HG03520 (cell line): ENCODE data around the gene PSMA4.
"Not testable (repeated sequence)": the region's sequence is repeated elsewhere in the genome, so short reads cannot be mapped to it uniquely, and the experiment has no call there.

Source experiments
- ATAC-seq: cut with Tn5 transposase; IDR thresholded peaks from one replicate; pipeline ENCODE4 v1.9.1; 2021; ENCODE audit warnings: mild to moderate bottlenecking, moderate library complexity; ENCODE audit not compliant: unreplicated experiment

The PSMA4 gene

GRCh38 chr15:78540141-78540870 lies at the start of gene PSMA4:
Gene PSMA4 (plus strand): TSS chr15:78540444. CDS start chr15:78541928, 1,484 bp downstream.
- ATAC-seq, result peak; percentile 77

GRCh38 chr15:78492872-78493271 lies 47.4 kb upstream of the PSMA4 start:
- ATAC-seq, result no peak

GRCh38 chr15:78501857-78502256 lies 38.4 kb upstream of the PSMA4 start:
- ATAC-seq, result no peak

GRCh38 chr15:78502641-78503040 lies 37.6 kb upstream of the PSMA4 start:
- ATAC-seq, result no peak

- peak; percentile 79 for ATAC-seq
Measured at GRCh38 chr15:78506971-78507830, 33.0 kb upstream of the PSMA4 start, which contains the start of gene HYKK. Gene HYKK (plus strand): TSS chr15:78507577. CDS start chr15:78513089, 5,512 bp downstream.

GRCh38 chr15:78507831-78508160 lies 32.4 kb upstream of the PSMA4 start:
- ATAC-seq, result no peak

GRCh38 chr15:78508272-78508671 lies 32.0 kb upstream of the PSMA4 start:
- no peak for ATAC-seq

- no peak for ATAC-seq
Measured at GRCh38 chr15:78509726-78510312, 30.4 kb upstream of the PSMA4 start.

- not testable (repeated sequence) for ATAC-seq
Measured at GRCh38 chr15:78520035-78520434, 20.2 kb upstream of the PSMA4 start.

- ATAC-seq, result no peak
Measured at GRCh38 chr15:78524230-78524629, 16.0 kb upstream of the PSMA4 start.

- ATAC-seq, result no peak
Measured at GRCh38 chr15:78527325-78527724, 12.9 kb upstream of the PSMA4 start.

- no peak for ATAC-seq
Measured at GRCh38 chr15:78533331-78533730, 6.9 kb upstream of the PSMA4 start.

GRCh38 chr15:78536134-78536533 lies 4.1 kb upstream of the PSMA4 start:
- no peak for ATAC-seq

GRCh38 chr15:78537266-78537905 lies 2.9 kb upstream of the PSMA4 start:
- ATAC-seq, result no peak

- no peak for ATAC-seq
Measured at GRCh38 chr15:78538358-78538757, 1.9 kb upstream of the PSMA4 start.

GRCh38 chr15:78539464-78540140 lies 642 bp upstream of the PSMA4 start:
- ATAC-seq, result not testable (repeated sequence)

GRCh38 chr15:78540871-78541743 lies 863 bp downstream of the PSMA4 start:
- no peak for ATAC-seq

- ATAC-seq, result no peak
Measured at GRCh38 chr15:78541744-78542034, 1.4 kb downstream of the PSMA4 start.

GRCh38 chr15:78542647-78543046 lies 2.4 kb downstream of the PSMA4 start:
- no peak for ATAC-seq

GRCh38 chr15:78550194-78550593 lies 9.9 kb downstream of the PSMA4 start:
- no peak for ATAC-seq
